ENCODE measurements around the gene C6orf62.
"Not testable (repeated sequence)": the region's sequence is repeated elsewhere in the genome, so short reads cannot be mapped to it uniquely, and the experiment has no call there.

Gene C6orf62

GRCh38 chr6:24664046-24664987 lies 54.6 kb downstream of the C6orf62 start:
- H3K79me2 ChIP-seq (ENCODE audit: insufficient read depth, low read depth), result peaks cover 12% of the 10 kb centered on the region

DNA sequence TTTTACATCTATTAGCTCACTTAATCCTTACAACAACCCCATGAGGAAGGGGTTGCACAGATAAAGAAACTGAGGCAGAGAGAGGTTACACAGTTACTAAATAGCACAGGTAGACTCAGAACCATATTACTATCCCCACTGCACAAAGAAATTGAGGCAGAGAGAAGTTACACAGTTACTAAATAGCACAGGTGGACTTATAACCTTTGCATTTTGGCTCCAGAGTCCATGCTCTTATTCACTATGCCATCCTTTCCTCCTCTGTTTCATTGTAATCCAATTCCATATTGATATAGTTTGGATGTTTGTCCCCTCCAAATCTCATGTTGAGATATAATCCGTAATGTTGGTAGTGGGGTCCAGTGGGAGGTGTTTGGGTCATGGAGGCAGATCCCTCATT lies 55.8 kb downstream of the C6orf62 start:
- H3K4me2 ChIP-seq, result no peak overlapping the region
- peaks cover 12% of the 10 kb centered on the region for H3K79me2 ChIP-seq (ENCODE audit: insufficient read depth, low read depth)
- H3K27ac ChIP-seq, result no peak overlapping the region
- peaks cover 18% of the 10 kb centered on the region for H3K4me1 ChIP-seq (ENCODE audit: low read depth, poor library complexity, severe bottlenecking)
- no peaks in the 10 kb centered on the region for H3K36me3 ChIP-seq (ENCODE audit: insufficient read depth)
- no peaks in the 10 kb centered on the region for H4K20me1 ChIP-seq (ENCODE audit: insufficient read depth)
- no peak overlapping the region for H2AFZ ChIP-seq (ENCODE audit: low read depth)
- no peak overlapping the region for H3K4me3 ChIP-seq (IDR thresholded peaks at IDR 0.05; ENCODE audit: insufficient read depth, low read depth, low read length)
- H3K27me3 ChIP-seq (ENCODE audit: insufficient read depth, low read depth), result no peaks in the 10 kb centered on the region
- no peak overlapping the region for H3K9ac ChIP-seq
- no peak for TF ChIP-seq CTCF (conservative IDR thresholded peaks at IDR 0.05; ENCODE audit: low read depth, low read length)

More at GRCh38 chr6:24664046-24664987, 54.6 kb downstream of the C6orf62 start:
- Histone ChIP-seq H3K9ac (no peak overlapping the region), H2AFZ (ENCODE audit: low read depth) (no peak overlapping the region), H4K20me1 (ENCODE audit: insufficient read depth) (no peaks in the 10 kb centered on the region), H3K4me3 (IDR thresholded peaks at IDR 0.05; ENCODE audit: insufficient read depth, low read depth, low read length) (no peak overlapping the region), H3K36me3 (ENCODE audit: insufficient read depth) (no peaks in the 10 kb centered on the region), H3K4me2 (no peak overlapping the region), H3K4me1 (ENCODE audit: low read depth, poor library complexity, severe bottlenecking) (peaks cover 24% of the 10 kb centered on the region), H3K27ac (no peak overlapping the region), H3K27me3 (ENCODE audit: insufficient read depth, low read depth) (no peaks in the 10 kb centered on the region)
- no peak for TF ChIP-seq CTCF (conservative IDR thresholded peaks at IDR 0.05; ENCODE audit: low read depth, low read length)

DNA sequence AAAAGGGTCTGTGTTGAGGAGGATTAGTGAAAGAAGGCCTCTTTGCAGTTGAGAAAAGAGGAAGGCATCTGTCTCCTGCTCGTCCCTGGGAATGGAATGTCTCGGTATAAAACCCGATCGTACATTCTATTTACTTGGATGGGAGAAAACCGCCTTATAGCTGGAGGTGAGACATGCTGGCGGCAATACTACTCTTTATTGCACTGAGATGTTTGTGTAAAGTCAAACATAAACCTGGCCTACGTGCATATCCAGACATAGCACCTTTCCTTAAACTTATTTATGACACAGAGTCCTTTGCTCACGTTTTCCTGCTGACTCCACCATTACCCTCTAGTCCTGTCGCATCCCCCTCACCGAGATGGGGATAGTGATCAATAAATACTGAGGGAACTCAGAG lies 56.7 kb downstream of the C6orf62 start:
- Histone ChIP-seq H3K4me1 (ENCODE audit: low read depth, poor library complexity, severe bottlenecking) (peaks cover 12% of the 10 kb centered on the region), H3K79me2 (ENCODE audit: insufficient read depth, low read depth) (peaks cover 12% of the 10 kb centered on the region), H3K4me2 (no peak overlapping the region), H2AFZ (ENCODE audit: low read depth) (no peak overlapping the region), H3K27me3 (ENCODE audit: insufficient read depth, low read depth) (no peaks in the 10 kb centered on the region), H3K9ac (no peak overlapping the region), H3K4me3 (IDR thresholded peaks at IDR 0.05; ENCODE audit: insufficient read depth, low read depth, low read length) (no peak overlapping the region), H3K36me3 (ENCODE audit: insufficient read depth) (no peaks in the 10 kb centered on the region), H3K27ac (no peak overlapping the region), H4K20me1 (ENCODE audit: insufficient read depth) (no peaks in the 10 kb centered on the region)
- no peak for TF ChIP-seq CTCF (conservative IDR thresholded peaks at IDR 0.05; ENCODE audit: low read depth, low read length)

DNA sequence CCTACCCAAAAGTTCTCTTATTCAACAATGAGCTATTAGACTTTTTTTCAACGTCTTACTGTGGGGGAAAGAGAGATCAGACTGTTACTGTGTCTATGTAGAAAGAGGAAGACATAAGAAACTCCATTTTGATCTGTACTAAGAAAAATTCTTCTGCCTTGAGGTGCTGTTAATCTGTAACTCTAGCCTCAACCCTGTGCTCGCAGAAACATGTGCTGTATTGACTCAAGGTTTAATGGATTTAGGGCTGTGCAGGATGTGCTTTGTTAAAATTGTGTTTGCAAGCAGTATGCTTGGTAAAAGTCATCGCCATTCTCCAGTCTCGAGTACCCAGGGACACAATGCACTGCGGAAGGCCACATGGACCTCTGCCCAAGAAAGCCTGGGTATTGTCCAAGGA lies 57.2 kb downstream of the C6orf62 start:
- not testable (repeated sequence) for H3K27me3 ChIP-seq (ENCODE audit: insufficient read depth, low read depth); H4K20me1 ChIP-seq (ENCODE audit: insufficient read depth); H3K9ac ChIP-seq; H3K4me2 ChIP-seq; H3K27ac ChIP-seq; H2AFZ ChIP-seq (ENCODE audit: low read depth); H3K36me3 ChIP-seq (ENCODE audit: insufficient read depth); H3K4me3 ChIP-seq (IDR thresholded peaks at IDR 0.05; ENCODE audit: insufficient read depth, low read depth, low read length)
- peaks cover 12% of the 10 kb centered on the region for H3K4me1 ChIP-seq (ENCODE audit: low read depth, poor library complexity, severe bottlenecking)
- H3K79me2 ChIP-seq (ENCODE audit: insufficient read depth, low read depth), result peaks cover 12% of the 10 kb centered on the region

DNA sequence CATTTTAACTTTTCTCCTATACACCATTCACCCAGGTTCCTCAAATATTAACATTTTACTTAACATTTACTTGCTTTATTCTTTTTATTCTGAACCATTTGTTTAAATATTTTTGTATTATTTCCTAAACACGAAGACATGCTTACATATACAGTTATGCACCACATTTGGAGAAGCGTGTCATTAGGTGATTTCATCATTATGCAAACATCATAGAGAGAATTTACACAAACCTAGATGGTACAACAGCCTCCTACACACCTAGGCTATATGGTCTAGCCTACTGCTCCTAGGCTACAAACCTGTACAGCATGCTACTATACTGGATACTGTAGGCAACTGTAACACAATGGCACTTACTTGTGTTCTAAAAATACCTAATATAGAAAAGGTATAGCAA lies 58.8 kb downstream of the C6orf62 start:
- Histone ChIP-seq H2AFZ (ENCODE audit: low read depth) (no peak overlapping the region), H4K20me1 (ENCODE audit: insufficient read depth) (no peaks in the 10 kb centered on the region), H3K4me2 (no peak overlapping the region), H3K27ac (no peak overlapping the region), H3K9ac (no peak overlapping the region), H3K79me2 (ENCODE audit: insufficient read depth, low read depth) (0 out of 2 replicates have a peak, but pooled peaks cover under 1% of the 10 kb centered on the region), H3K4me3 (IDR thresholded peaks at IDR 0.05; ENCODE audit: insufficient read depth, low read depth, low read length) (no peak overlapping the region), H3K4me1 (ENCODE audit: low read depth, poor library complexity, severe bottlenecking) (peaks cover 5% of the 10 kb centered on the region), H3K36me3 (ENCODE audit: insufficient read depth) (no peaks in the 10 kb centered on the region), H3K27me3 (ENCODE audit: insufficient read depth, low read depth) (no peaks in the 10 kb centered on the region)
- TF ChIP-seq CTCF (conservative IDR thresholded peaks at IDR 0.05; ENCODE audit: low read depth, low read length), result no peak
